Iris pigment epithelial cell (primary cell): Measurements from ENCODE around the gene HYCC1.
"Not testable (repeated sequence)": the region's sequence is repeated elsewhere in the genome, so short reads cannot be mapped to it uniquely, and the experiment has no call there.

Source experiments
- DNase-seq: peaks from one replicate; pipeline ENCODE4 v3.0.0-alpha.2; 2011; ENCODE audit warnings: low read depth

Gene HYCC1

DNA sequence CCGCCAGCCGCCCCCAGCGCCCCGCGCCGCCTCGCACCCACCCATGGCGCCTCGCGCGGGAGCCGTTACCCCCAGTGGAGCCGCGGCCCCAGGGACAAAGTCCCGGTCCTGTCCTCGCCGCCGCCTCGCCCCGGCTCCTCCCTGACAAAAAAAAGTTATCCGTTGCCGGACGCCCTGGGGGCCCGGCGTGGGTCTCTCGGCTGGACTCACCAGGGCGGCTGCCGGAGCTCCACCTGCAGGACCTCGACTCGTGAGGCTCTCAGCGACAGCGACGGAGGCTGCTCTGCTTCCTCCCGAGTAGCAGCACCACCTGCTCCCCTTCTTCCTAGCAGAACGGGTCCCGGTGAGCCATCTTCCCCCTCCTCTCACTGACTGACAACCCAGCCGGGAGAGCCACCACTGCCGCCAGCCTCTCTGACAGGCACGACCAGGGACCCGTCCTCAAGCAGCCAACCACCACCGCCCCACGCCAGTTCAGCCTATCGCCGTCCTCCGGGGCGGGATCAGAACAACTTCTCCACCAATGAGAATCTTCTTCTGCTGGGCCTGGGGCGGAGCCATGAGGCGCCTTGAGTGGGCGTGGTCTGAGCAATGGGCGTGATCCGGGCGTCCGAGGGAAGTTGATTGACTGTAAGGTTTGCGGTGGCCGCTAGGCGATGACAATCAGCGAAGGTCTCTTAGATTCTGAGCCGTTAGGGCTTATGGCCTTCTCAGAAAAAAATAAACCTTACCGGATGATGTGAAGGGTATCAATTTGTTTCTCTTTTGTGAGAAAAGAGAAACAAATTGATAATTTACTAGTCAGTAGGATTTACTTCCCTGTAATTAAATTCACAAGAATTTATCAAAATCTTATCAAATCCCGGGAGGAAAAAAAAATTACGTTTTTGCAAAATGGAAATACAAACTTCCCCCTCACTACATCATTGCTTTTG, at the start of gene HYCC1:
Gene HYCC1 (minus strand): TSS at position 416 of the 935 bp plus-strand sequence. CDS start 23,019 bp downstream, outside the sequence.
- DNase-seq = peak; percentile 99

DNA sequence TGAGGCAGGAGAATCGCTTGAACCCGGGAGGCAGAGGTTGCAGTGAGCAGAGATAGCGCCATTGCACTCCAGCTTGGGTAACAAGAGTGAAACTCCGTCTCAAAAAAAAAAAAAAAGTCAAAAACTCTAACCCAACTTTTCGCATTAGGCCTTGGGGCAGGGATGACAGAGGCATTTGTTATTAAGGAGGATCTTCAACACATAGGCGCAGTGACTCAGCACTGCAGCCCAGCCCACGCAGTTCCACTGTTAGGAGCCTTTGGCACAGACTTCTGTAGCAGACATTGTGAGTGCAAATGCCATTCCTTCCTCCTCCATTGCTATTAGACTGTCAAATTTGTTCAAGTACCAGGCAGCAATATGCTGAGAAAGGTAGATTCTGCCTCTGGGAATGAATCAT, 48.5 kb upstream of the HYCC1 start:
- peak; percentile 29 for DNase-seq

DNA sequence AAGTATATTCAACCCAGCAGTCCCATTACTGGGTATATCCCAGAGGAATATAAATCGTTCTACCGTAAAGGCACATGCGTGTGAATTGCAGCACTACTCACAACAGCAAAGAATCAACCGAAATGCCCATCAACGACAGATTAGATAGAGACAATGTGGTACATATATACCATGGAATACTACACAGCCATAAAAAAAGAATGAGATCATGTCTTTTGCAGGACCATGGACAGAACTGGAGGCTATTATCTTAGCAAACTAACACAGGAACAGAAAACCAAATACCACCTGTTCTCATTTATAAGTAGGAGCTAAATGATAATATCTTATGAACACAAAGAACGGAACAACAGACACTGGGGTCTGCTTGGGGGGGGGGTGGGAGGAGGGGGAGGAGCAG, 47.4 kb upstream of the HYCC1 start:
- DNase-seq = no peak

DNA sequence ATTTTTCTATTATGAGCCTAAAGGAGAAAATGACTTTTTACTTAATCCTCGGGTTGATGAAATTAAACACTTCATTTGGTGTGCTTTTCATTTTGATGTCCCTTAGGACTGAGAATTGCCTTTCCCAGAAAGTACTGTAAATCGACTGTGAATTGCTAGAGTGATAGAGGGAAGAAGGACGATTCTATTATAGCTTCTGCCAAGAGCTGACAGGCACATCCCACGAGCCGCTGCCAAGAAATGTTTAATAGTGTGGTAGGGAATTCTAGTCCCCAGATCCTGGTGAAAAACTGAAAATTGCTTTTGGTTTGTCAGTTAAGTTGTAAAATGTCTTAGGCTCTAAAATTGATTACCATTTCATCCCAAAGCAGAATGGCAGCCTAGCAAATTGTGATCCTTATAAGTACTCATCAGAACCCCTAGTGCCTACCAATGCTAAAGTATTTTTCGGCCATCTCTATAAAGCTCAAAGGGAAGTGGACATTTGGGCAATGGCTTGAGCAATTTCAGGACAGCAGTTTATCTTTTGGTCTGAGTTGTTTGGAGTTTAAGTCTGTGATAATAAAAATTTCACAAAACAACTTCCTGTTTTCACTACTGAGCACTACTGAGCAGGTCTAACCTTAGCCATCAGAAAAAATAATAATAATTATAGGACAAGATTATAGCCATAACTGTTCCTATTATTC, 44.6 kb upstream of the HYCC1 start:
- no peak for DNase-seq

DNA sequence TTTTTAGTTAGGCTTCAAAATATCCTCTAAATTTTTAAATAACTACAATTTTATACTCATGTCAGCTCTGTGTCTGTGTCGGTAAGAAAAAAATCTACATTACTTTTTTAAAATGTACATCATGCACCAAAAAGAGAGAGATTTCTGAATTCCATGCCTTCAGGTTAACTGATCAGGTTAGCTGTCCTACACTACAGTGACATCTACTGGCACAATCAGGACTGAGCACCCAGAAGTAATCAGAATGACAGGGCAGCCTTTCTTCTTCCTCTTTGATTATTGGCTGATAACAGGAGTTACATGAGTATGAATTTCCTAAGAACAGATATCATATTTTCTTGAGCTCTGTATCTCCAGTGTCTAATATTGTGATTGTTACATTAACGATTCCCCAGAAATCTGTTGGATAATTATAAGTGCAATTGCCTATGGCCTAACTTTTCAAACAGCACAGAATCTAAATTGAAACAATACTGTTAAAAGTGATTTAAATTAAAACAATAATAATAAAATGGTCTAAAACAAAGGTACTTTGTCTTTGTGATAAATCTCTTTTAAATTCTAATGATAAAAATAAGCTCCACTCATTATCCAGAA, 41.8 kb upstream of the HYCC1 start:
- DNase-seq = peak; percentile 77

DNA sequence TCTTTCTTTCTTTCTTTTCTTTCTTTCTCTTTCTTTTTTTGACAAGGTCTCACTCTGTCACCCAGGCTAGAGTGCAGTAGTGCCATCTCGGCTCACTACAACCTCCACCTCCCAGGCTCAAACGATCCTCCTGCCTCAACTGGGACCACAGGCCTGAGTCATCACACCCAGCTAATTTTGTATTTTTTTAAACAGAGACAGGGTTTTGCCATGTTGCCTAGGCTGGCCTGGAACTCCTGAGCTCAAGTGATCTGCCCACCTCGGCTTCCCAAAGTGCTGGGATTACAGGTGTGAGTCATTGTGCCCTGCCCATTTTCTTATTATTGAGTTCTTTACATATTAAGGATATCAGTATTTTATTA, 37.2 kb upstream of the HYCC1 start:
- DNase-seq = peak; percentile 7

DNA sequence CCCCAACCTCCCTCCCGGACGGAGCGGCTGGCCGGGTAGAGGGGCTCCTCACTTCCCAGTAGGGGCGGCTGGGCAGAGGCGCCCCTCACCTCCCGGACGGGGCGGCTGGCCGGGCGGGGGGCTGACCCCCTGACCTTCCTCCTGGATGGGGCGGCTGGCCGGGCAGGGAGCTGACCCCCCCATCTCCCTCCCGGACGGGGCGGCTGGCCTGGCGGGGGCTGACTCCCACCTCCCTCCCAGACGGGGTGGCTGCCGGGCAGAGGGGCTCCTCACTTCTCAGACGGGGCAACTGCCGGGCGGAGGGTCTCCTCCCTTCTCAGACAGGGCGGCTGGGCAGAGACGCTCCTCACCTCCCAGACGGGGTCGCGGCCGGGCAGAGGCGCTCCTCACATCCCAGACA, 32.4 kb upstream of the HYCC1 start:
- not testable (repeated sequence) for DNase-seq

DNA sequence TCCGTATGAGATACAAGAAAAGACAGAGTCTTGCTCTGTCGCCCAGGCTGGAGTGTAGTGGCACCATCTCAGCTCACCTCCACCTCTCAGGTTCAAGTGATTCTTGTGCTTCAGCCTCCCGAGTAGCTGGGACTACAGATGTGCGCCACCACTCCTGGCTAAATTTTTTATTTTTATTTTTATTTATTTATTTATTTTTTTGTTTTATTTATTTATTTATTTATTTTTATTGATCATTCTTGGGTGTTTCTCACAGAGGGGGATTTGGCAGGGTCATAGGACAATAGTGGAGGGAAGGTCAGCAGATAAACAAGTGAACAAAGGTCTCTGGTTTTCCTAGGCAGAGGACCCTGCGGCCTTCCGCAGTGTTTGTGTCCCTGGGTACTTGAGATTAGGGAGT, 31.2 kb upstream of the HYCC1 start:
- not testable (repeated sequence) for DNase-seq

DNA sequence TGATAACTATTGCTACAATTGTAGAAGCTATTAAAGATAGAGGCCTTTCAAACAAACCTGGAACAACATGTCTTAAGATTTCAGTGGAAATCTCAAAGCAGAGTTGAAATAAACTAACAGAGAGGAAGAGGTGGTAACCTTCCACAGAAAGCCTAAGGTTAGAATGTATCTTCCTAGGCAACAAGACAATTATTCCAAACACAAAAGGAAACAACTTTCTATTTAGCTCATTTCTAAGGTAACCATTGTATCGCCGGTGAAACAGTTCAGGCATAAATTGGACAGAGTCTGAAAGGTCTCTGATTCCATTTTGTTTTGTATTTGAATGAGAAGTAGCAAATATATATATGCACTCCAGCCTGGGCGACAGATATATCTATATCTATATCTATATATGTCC, 30.7 kb upstream of the HYCC1 start:
- DNase-seq = no peak

DNA sequence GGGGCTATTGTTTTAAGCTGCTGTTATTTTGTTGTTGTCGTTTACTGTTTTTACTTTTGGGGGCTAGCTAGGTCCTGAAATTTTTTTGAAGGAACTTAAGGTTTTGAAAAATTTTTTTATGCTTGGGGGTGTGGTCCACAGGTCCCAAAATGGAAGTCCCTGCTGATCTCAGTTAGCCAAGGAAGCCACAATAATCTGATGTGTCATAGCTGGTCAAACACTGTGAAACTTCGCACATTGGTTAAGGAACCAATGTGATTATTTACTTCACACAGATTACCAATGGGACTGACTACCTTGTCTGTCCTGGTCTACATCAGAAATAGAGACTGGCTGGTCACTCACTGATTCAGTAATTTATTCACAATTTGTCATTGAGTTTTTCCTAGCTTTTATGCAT, 29.5 kb upstream of the HYCC1 start:
- peak; percentile 16 for DNase-seq

DNA sequence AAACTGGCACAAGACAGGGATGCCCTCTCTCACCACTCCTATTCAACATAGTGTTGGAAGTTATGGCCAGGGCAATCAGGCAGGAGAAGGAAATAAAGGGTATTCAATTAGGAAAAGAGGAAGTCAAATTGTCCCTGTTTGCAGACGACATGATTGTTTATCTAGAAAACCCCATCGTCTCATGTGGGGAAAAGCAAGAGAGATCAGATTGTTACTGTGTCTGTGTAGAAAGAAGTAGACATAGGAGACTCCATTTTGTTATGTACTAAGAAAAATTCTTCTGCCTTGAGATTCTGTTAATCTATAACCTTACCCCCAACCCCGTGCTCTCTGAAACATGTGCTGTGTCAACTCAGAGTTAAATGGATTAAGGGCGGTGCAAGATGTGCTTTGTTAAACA, 25.7 kb upstream of the HYCC1 start:
- not testable (repeated sequence) for DNase-seq

DNA sequence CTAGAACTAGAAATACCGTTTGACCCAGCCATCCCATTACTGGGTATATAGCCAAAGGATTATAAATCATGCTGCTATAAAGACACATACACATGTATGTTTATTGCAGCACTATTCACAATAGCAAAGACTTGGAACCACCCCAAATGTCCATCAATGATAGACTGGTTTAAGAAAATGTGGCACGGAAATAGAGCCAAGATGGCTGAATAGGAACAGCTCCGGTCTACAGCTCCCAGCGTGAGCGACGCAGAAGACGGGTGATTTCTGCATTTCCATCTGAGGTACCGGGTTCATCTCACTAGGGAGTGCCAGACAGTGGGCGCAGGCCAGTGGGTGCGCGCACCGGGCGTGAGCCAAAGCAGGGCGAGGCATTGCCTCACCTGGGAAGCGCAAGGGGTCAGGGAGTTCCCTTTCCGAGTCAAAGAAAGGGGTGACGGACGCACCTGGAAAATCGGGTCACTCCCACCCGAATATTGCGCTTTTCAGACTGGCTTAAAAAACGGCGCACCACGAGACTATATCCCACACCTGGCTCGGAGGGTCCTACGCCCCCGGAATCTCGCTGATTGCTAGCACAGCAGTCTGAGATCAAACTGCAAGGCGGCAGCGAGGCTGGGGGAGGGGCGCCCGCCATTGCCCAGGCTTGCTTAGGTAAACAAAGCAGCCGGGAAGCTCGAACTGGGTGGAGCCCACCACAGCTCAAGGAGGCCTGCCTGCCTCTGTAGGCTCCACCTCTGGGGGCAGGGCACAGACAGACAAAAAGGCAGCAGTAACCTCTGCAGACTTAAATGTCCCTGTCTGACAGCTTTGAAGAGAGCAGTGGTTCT, 21.8 kb upstream of the HYCC1 start:
- not testable (repeated sequence) for DNase-seq

DNA sequence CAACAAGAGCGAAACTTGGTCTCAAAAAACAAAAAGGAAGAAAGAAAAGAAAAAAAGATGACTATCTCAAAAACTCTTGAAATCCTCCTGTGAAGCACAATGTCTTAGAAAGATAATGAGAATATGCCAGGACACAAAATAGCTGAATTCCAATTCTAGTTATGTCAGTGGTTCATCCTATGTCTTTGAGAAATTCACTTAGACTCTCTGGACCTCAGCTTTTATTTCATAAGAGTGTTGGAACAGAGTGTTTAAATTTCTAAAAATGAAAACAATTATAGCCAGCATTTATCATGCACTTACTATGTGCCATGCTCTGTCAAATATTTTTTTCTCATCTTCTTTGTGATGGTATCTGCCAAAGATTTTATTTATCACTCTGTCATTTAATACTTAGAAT, 13.3 kb upstream of the HYCC1 start:
- no peak for DNase-seq

DNA sequence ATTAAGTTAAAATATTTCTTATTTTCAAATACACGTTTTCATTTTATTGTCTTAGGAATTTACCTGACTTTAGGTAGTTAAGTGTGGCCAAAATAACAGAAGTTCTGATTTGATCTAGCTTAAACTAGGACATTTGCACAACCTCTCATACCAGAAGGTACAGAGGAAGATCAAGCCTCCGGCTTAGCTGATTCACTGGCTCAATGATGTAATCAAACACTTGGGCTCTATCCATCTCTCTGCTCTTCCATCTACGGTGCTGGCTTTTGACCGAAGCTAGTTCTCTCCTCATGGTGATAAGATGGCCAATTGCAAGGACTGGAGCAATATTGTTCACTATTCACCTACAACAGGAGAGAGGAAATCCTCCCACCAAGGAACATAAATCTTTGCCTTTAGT, 12.2 kb upstream of the HYCC1 start:
- peak; percentile 85 for DNase-seq

DNA sequence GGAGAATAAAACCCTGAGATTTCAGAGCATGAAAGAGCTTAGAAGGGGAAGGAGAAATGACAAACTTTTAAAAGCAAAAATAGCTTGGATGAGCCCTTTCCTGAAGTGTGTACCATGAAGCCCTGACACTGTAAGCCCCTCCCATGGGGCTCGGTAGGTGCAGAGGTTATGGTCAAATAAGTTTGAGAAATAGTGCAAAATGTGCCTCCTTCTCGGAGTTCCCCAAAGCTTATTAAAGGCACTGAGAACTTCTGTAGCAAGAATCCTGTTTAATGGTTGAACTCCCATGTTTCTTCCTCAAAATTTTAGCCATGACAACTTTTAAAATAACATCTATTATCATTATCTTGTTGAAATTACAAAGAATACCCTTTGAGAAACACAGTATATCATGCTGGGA, 10.5 kb upstream of the HYCC1 start:
- DNase-seq = no peak

DNA sequence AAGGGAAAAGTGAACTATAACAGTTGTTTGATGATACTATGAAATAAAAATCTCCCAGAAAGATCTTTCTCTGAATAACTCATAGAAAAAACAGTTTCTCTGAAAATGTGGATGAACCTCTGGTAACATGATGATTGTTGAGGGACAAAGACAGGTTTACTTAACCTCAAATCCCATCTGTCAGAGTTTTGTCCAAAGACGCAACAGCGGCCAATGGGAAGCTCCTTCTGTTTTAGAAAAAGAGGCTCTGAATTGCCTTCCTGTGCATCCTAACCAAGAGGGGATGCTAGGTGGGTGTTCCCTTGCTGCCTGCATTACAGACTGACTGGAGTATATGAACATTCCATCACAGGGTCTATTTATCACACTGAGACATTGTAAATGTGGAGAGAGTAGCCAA, 8.9 kb upstream of the HYCC1 start:
- no peak for DNase-seq

DNA sequence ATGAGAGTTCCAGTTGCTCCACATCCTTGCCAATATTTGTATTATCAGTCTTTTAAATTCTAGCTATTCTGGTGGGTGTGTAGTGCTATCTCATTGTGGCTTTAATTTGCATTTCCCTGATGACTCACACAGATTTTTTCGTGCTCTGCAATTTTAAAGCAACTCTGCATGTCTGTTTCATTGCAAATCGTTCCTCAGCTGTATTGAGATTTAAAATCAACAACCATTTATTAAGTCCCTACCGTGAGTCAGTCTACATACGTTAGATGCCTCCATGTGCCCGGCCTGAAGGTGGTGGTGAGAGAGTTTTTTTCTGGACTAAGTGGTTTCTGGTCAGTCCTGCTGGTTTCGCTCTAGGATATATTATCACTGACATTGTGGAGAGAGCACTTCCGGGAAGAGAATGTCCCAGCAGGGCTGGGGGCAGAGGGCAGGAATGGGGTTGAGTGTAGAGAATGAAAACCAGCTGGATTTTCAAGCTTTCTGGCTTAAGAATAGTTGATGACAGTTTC, 8.4 kb upstream of the HYCC1 start:
- DNase-seq = peak; percentile 93

DNA sequence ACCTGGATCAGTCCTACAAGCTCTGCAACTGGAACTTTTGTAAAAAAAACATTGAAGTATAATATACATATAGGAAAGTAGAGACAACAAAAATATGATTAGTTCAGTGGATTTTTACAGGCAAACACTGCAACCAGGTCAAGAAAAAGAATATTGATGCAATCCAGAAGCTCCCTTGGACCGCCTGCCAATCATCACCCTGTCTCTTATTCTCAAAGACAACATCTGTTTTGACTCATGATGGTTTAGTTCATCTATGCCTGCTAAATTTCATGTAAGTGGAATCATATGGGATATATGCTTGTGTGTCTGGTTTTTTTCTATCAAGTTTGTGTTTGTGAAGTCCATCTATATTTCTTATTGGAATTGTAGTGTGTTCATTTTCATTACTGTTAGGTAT, 7.7 kb upstream of the HYCC1 start:
- DNase-seq = no peak

DNA sequence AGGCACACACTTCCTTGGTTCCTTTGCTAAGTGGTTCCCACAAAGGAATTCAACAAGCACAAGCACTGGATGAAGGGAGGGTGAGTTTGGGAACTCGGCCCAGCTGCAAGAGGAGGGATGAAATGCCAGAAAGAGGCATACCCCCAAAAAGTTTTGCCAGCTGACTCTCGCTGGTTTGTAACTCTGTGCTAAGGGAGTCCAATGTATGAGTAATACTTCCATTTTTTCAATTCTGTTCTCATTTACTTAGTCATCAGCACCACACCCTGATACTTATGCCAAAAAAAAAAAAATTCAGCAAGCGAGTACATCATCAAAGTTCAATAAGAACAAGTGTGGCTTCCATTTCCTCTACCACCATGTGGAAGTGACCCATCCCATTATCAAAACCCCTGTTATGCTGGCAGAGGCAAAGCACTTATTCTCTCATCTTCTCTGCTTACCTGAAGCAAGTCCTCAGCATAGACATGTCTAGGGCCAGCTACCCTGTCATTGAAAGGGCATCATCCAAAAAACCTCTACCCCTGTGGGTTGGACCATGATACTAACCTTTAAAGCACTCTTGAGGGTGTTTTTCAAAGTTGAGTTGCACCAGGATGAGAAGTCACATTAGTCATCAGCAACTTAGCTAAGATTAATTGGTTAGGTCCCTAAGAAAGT, 6.9 kb upstream of the HYCC1 start:
- peak; percentile 78 for DNase-seq

DNA sequence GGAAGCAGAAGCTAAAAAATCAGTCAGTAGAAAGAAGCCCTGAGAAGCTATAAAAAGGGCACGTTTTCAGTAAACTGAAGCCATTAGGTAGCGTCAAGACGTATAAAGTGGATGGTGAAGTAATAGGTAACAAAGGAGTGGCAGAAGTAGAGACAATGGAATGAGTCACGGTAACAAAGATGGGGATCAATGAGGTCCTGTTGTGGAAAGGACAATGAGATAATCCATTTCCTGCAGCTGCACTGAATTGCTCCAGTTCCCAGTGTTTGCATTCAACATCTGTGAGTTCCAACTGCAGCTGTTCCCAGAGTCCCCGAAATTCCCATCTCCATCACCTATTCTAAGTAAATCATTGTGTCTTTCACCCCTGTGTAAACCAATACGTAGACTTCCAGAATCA, 4.8 kb upstream of the HYCC1 start:
- no peak for DNase-seq

DNA sequence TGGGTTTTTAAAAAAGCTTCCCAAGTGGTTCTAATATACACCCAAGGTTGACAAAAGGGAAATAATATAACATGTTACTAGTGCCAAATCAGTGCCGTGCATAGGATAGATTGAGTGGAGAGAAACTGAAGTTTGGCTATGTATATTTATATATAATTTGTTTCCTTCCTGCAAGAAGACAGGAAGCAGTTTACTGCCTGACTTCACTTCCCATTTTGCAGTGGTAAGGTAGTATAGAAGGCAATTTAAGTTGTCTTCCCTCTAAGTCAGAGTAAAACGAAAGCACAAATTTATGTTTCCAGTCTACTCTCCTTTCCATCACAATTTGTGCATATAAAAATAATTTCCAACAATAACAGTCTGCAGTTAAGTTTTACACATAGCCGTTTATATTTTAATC, 3.4 kb upstream of the HYCC1 start:
- no peak for DNase-seq
